Measurements from ENCODE around the gene TAS2R9. TPM values are rescaled to one million over a fixed set of nuclear protein-coding genes. Genes with fewer than 3 reads are reported as not detected.

TAS2R9 gene, protein sequence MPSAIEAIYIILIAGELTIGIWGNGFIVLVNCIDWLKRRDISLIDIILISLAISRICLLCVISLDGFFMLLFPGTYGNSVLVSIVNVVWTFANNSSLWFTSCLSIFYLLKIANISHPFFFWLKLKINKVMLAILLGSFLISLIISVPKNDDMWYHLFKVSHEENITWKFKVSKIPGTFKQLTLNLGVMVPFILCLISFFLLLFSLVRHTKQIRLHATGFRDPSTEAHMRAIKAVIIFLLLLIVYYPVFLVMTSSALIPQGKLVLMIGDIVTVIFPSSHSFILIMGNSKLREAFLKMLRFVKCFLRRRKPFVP
- total RNA-seq (ENCODE audit: low replicate concordance) = not detected in 2 replicates

DNA sequence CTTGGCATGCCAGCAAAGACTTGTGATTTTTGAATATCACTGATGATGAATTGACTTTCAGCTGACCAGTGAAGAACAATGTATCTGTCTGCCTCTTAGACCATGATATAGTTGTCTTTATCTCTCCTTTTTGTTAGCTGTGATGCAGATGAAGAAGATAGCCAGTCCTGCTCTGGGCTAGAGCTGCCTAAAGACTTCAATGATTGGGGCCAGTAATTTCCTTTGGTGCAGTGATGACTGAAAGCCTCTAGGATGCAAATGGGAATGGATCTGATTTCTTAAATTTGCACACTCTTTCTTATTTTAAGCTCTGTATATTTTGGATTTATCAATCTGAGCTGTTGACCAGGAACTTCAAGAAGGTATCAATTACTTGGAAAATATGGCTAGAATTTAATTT lies at the start of gene TAS2R9:
Gene TAS2R9, minus strand, starts transcription at position 101 of the 400 bp plus-strand sequence. Its CDS starts 93 bp downstream, at position 8.

DNA sequence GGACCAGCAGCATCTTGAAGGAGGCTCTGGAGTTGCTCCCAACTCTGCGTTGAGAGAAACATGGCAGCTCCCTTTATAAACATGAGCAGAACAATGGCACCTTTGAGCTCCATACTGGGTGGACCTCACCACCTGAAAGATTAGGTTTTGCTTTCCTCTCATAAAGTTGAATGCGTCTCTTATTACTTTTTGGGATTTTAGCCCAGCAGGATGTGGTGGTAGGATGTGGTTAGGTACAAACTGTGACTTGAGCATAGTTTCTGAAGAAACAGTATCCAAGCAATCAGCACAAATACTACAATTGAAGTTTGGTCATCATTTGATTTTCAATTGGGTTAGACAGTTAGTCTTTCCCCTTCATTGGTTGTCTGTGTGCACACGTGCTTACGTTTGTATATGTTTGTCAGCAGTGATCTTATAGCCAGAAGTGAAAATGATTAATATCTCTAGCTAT lies 39.5 kb upstream of the TAS2R9 start, which contains the start of gene PRR4:
Gene PRR4, minus strand, starts transcription at position 51 of the 454 bp plus-strand sequence. Its CDS starts 38 bp downstream, at position 13.

DNA sequence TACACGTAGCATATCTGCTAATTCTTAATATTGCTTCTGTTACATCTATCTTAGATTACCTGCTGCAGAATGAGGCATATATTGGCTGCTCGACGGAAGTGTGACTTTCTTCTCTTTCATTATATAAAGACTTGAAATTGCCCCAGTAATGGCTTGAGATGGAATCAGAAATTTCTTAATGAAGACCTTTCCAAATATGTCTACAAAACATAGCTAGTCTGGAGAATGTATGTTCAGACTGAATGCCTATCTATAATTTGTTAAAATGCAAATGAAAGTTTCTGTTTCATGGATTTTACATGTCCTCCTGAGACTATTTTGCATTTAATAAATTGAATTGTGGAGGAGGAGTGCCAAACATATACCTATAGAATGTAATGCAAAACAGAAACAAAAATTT lies 16.3 kb upstream of the TAS2R9 start, which contains the start of gene TAS2R10:
Gene TAS2R10, minus strand, starts transcription at position 101 of the 400 bp plus-strand sequence. Its CDS starts 89 bp downstream, at position 12.

DNA sequence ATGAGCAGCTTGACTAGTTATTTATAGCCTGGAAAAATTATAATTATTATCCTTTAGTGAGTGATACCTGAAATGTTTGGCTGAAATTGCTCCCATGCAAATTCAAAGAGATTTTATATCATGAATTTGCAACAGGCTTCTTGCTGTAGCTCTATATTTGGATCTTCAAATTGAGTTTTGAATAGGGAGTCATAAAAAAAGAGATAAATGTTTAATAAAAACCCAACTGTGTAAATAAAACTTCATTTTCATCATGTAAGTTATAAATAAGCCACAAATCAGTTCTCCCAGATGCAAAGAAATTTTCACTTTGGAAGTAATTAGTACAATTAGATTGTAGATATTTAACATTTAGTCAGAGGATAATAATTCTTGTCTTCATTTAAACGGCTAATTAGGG lies 2.8 kb downstream of the TAS2R9 start, which contains the start of gene TAS2R8:
Gene TAS2R8, minus strand, starts transcription at position 101 of the 400 bp plus-strand sequence. CDS start 306 bp downstream, outside the sequence.

DNA sequence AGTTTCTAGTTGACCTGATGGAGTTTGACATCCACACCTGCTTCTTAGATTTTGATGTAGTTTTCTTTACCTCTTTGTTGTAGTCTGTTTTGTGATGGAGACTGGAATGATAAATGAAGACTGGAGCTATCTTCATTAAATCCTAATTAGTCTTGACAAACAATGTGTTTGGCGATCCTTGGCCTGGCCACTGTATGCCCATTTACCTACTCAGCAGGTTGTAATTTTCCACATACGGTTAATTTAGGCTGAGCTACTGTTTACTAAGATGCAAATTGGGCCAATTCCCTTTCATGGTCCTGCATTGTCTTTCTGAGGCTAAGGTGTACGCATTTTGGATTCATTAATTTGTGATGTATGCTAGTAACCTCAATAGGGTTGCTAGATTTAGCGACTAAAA lies 7.4 kb downstream of the TAS2R9 start, which contains the start of gene TAS2R7:
Gene TAS2R7, minus strand, starts transcription at position 41 of the 400 bp plus-strand sequence. CDS start 57 bp downstream, outside the sequence.

Other genes with a start within 250 kb of the TAS2R9 start
- gene MAGOHB, start 196.6 kb downstream of the TAS2R9 start, total RNA-seq (ENCODE audit: low replicate concordance) = 18.8 and 26.8 TPM in 2 replicates
- 0.15 and 0.82 TPM in 2 replicates for gene STYK1, start 136.1 kb downstream of the TAS2R9 start, total RNA-seq (ENCODE audit: low replicate concordance)
- gene YBX3, start 86.8 kb downstream of the TAS2R9 start, total RNA-seq (ENCODE audit: low replicate concordance) = 62.0 and 134 TPM in 2 replicates
- gene TAS2R7, start 7.5 kb downstream of the TAS2R9 start, total RNA-seq (ENCODE audit: low replicate concordance) = not detected in 2 replicates
- not detected in 2 replicates for gene TAS2R8, start 2.9 kb downstream of the TAS2R9 start, total RNA-seq (ENCODE audit: low replicate concordance)
- 0.23 and 0.53 TPM in 2 replicates for gene TAS2R10, start 16.2 kb upstream of the TAS2R9 start, total RNA-seq (ENCODE audit: low replicate concordance)
- 0.47 and 0.53 TPM in 2 replicates for gene PRR4, start 39.3 kb upstream of the TAS2R9 start, total RNA-seq (ENCODE audit: low replicate concordance)
- gene PRH1, start 74.1 kb upstream of the TAS2R9 start, total RNA-seq (ENCODE audit: low replicate concordance) = 9.3 and 20.0 TPM in 2 replicates
- gene TAS2R13, start 99.4 kb upstream of the TAS2R9 start, total RNA-seq (ENCODE audit: low replicate concordance) = 0.70 and 1.1 TPM in 2 replicates
- not detected in 2 replicates for gene PRH2, start 119.1 kb upstream of the TAS2R9 start, total RNA-seq (ENCODE audit: low replicate concordance)
- gene TAS2R14, start 129.1 kb upstream of the TAS2R9 start, total RNA-seq (ENCODE audit: low replicate concordance) = 1.6 and 2.5 TPM in 2 replicates
- gene TAS2R50, start 176.7 kb upstream of the TAS2R9 start, total RNA-seq (ENCODE audit: low replicate concordance) = 1.3 and 1.8 TPM in 2 replicates
- 1.9 and 2.3 TPM in 2 replicates for gene TAS2R20, start 188.1 kb upstream of the TAS2R9 start, total RNA-seq (ENCODE audit: low replicate concordance)
- gene TAS2R19, start 212.5 kb upstream of the TAS2R9 start, total RNA-seq (ENCODE audit: low replicate concordance) = 4.1 and 4.3 TPM in 2 replicates
- gene TAS2R31, start 221.2 kb upstream of the TAS2R9 start, total RNA-seq (ENCODE audit: low replicate concordance) = 1.2 and 2.3 TPM in 2 replicates